Neuronal stem cell (in vitro differentiated cells): ENCODE data around the gene UGT1A3.
"Not testable (repeated sequence)": the region's sequence is repeated elsewhere in the genome, so short reads cannot be mapped to it uniquely, and the experiment has no call there.

Experiments used
- DNase-seq: peaks from one replicate; pipeline ENCODE4 v3.0.0-alpha.2; 2013; ENCODE audit warnings: low spot score
- H2AFZ ChIP-seq: one replicate; pipeline ENCODE4 v1.6.1; 2013; ENCODE audit warnings: mild to moderate bottlenecking, low read length, inconsistent platforms
- H2AK5ac ChIP-seq: 2 replicates; pipeline ENCODE4 v1.6.1; 2013; ENCODE audit warnings: low read depth, mild to moderate bottlenecking, inconsistent platforms, low read length, moderate library complexity, mixed read lengths
- H2BK120ac ChIP-seq: 2 replicates; pipeline ENCODE4 v1.6.1; 2013; ENCODE audit warnings: low read depth, mild to moderate bottlenecking, inconsistent platforms, low read length, moderate library complexity, mixed read lengths
- H2BK12ac ChIP-seq: one replicate; pipeline ENCODE4 v1.6.1; 2013; ENCODE audit warnings: low read length, inconsistent platforms
- H2BK15ac ChIP-seq: 2 replicates; pipeline ENCODE4 v1.6.1; 2013; ENCODE audit warnings: mild to moderate bottlenecking, low read length, inconsistent platforms, mixed read lengths
- H2BK5ac ChIP-seq: one replicate; pipeline ENCODE4 v1.6.1; 2013; ENCODE audit warnings: inconsistent platforms, mild to moderate bottlenecking, low read length, moderate library complexity
- H3K14ac ChIP-seq: one replicate; pipeline ENCODE4 v1.6.1; 2013; ENCODE audit warnings: low read length, inconsistent platforms
- H3K18ac ChIP-seq: 2 replicates; pipeline ENCODE4 v1.6.1; 2013; ENCODE audit warnings: low read length, inconsistent platforms
- H3K23ac ChIP-seq: 2 replicates; pipeline ENCODE4 v1.6.1; 2013; ENCODE audit warnings: low read depth, mild to moderate bottlenecking, mixed read lengths, low read length, inconsistent platforms; ENCODE audit not compliant: poor library complexity
- H3K27ac ChIP-seq: replicated peaks from 3 replicates; pipeline ENCODE4 v1.5.1; 2013; ENCODE audit warnings: low read length, inconsistent platforms
- H3K27me3 ChIP-seq, 3 experiments: 2 replicates each; pipeline ENCODE4 v1.6.1; 2013; ENCODE audit warnings: low read length in 3 of 3, mild to moderate bottlenecking in 2 of 3, inconsistent platforms in 1 of 3, low read depth in 1 of 3, mixed read lengths in 1 of 3, moderate library complexity in 1 of 3; ENCODE audit not compliant: control insufficient read depth in 3 of 3, insufficient read depth in 3 of 3
- H3K36me3 ChIP-seq, 2 donors: replicated peaks in 1 of 2; 2 replicates each; pipeline ENCODE4 v1.6.1; 2013; ENCODE audit warnings: low read length in 2 of 2; ENCODE audit not compliant: control insufficient read depth in 2 of 2, insufficient read depth in 2 of 2
- H3K4ac ChIP-seq: 2 replicates; pipeline ENCODE4 v1.6.1; 2013; ENCODE audit warnings: inconsistent platforms, mild to moderate bottlenecking, low read length, moderate library complexity
- H3K4me1 ChIP-seq, 2 donors: 1 replicate in 1 of 2; 2 replicates in 1 of 2; pipeline ENCODE4 v1.6.1; 2013; ENCODE audit warnings: low read length in 2 of 2, low read depth in 1 of 2; ENCODE audit not compliant: control insufficient read depth in 2 of 2, insufficient read depth in 1 of 2
- H3K4me2 ChIP-seq: one replicate; pipeline ENCODE4 v1.6.1; 2013; ENCODE audit warnings: mild to moderate bottlenecking, low read length, inconsistent platforms; ENCODE audit not compliant: insufficient read depth, poor library complexity, severe bottlenecking
- H3K4me3 ChIP-seq, 2 donors: 2 replicates each; pipeline ENCODE4 v1.5.1; 2013; ENCODE audit warnings: low read length in 2 of 2, mild to moderate bottlenecking in 2 of 2, inconsistent platforms in 1 of 2, moderate library complexity in 1 of 2
- H3K79me1 ChIP-seq: one replicate; pipeline ENCODE4 v1.6.1; 2013; ENCODE audit warnings: low read depth, mild to moderate bottlenecking, inconsistent platforms, low read length, moderate library complexity
- H3K9ac ChIP-seq: one replicate; pipeline ENCODE4 v1.6.1; 2013; ENCODE audit warnings: mild to moderate bottlenecking, low read depth, low read length, inconsistent platforms; ENCODE audit not compliant: poor library complexity
- H3K9me3 ChIP-seq, 2 donors: replicated peaks in 1 of 2; 2 replicates each; pipeline versions ENCODE3 to v1.6.1; 2013; ENCODE audit warnings: low read length in 2 of 2, mild to moderate bottlenecking in 2 of 2, inconsistent platforms in 1 of 2, low read depth in 1 of 2, mixed read lengths in 1 of 2, moderate library complexity in 1 of 2; ENCODE audit not compliant: control insufficient read depth in 2 of 2, insufficient read depth in 1 of 2
- H4K8ac ChIP-seq: one replicate; pipeline ENCODE4 v1.6.1; 2013; ENCODE audit warnings: low read depth, mild to moderate bottlenecking, inconsistent platforms, low read length, moderate library complexity
- H4K91ac ChIP-seq: one replicate; pipeline ENCODE4 v1.6.1; 2013; ENCODE audit warnings: low read length, low read depth, mild to moderate bottlenecking, inconsistent platforms; ENCODE audit not compliant: poor library complexity
- WGBS, 2 donors: extraction: QIAGEN DNeasy Blood & Tissue Kit; methylation state at CpG; one replicate each; pipeline ENCODE4 v1.1.7; 2013; ENCODE audit warnings: missing lambda C conversion rate in 2 of 2, mixed read lengths in 1 of 2; ENCODE audit not compliant: insufficient read length in 2 of 2, insufficient replicate concordance in 1 of 2; ENCODE audit errors: extremely low coverage in 2 of 2; 5-methylcytosine and 5-hydroxymethylcytosine counted together

Gene UGT1A3

DNA sequence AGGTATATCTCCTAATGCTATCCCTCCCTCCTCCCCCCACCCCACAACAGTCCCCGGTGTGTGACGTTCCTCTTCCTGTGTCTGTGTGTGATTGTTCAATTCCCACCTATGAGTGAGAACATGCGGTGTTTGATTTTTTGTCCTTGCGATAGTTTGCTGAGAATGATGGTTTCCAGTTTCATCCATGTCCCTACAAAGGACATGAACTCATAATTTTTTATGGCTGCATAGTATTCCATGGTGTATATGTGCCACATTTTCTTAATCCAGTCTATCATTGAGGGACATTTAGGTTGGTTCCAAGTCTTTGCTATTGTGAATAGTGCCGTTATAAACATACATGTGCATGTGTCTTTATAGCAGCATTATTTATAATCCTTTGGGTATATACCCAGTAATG is 28.0 kb upstream of the UGT1A3 start:
- H3K18ac ChIP-seq, H3K9ac ChIP-seq, H3K4me1 ChIP-seq, H3K4me2 ChIP-seq, DNase-seq, H2AFZ ChIP-seq, H3K36me3 ChIP-seq, H2BK5ac ChIP-seq, H2BK12ac ChIP-seq, H3K9me3 ChIP-seq, H3K27ac ChIP-seq, H3K23ac ChIP-seq, H3K4ac ChIP-seq, H3K14ac ChIP-seq, H4K8ac ChIP-seq, H3K4me3 ChIP-seq, H2AK5ac ChIP-seq, H3K27me3 ChIP-seq, H2BK120ac ChIP-seq, H2BK15ac ChIP-seq, H4K91ac ChIP-seq, H3K79me1 ChIP-seq: not testable (repeated sequence)
- whole genome bisulfite sequencing, 2 donors = no CpG with 5 or more reads among the region's 5 CpGs

DNA sequence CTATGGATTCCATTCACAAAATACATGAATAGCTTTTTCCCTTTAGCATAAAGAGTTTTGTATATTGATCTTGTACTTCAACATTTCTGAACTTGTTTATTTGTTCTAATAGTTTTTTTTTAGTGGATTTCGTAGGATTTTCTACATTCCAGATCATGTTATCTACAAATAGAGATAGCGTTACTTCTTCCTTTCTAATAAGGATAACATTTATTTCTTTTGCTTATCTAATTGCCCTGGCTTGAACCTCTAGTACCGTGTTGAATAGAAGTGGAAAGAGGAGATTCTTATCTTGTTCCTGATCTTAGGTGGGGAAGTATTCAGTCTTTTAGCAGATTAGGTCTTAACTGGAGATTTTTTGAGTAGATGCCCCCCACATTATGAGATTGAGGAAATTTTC is 26.6 kb upstream of the UGT1A3 start:
- Histone ChIP-seq H3K4me1 (peaks cover 9% of the 10 kb centered on the region in 2 donors), H2AFZ (no peak overlapping the region), H2BK15ac (no peak overlapping the region), H3K18ac (no peak overlapping the region), H3K4me2 (no peak overlapping the region), H3K27ac (no peak overlapping the region), H2BK120ac (no peak overlapping the region), H3K9me3 (no peaks in the 10 kb centered on the region), H2BK5ac (no peak overlapping the region), H3K4me3 (no peak overlapping the region), H4K8ac (no peak overlapping the region), H2BK12ac (no peak overlapping the region), H3K23ac (no peak overlapping the region), H2AK5ac (no peak overlapping the region), H3K36me3 (no peaks in the 10 kb centered on the region), H3K9ac (no peak overlapping the region), H3K4ac (no peak overlapping the region), H3K27me3 (no peaks in the 10 kb centered on the region), H4K91ac (no peak overlapping the region), H3K14ac (no peak overlapping the region), H3K79me1 (no peaks in the 10 kb centered on the region)
- no CpG with 5 or more reads among the region's 3 CpGs for WGBS, 2 donors
- no peak for DNase-seq

DNA sequence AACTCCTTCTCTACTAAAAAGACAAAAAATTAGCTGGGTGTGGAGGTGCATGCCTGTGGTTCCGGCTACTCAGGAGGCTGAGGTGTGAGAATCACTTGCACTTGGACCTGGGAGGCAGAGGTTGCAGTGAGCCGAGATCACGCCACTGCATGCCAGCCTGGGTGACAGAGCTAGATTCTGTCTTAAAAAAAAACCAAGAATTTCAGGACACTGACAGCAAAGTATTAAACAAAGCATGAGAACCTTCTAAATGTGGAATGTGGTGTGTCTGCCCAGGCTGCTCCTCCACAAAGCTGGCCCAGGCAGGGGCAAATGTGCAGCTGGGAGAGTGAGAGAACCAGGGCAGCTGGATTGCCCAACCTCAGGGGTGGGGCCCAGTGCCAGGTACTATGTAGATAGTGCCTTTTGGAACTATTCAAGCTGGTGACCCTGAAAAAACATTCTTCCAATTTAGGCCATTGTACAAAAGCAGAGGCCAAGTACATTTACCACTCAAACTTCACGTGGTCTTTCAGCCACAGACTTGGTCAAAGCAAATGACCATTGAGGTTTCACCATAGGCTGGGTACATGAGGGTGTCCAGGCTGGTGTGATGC is 22.8 kb upstream of the UGT1A3 start:
- Histone ChIP-seq H3K9me3 (no peaks in the 10 kb centered on the region), H3K27ac (no peak overlapping the region), H4K8ac (no peak overlapping the region), H3K4me1 (no peaks in the 10 kb centered on the region), H3K18ac (no peak overlapping the region), H3K27me3 (no peaks in the 10 kb centered on the region), H3K4ac (no peak overlapping the region), H3K23ac (no peak overlapping the region), H2AFZ (no peak overlapping the region), H2BK5ac (no peak overlapping the region), H2BK12ac (no peak overlapping the region), H3K9ac (no peak overlapping the region), H3K79me1 (no peaks in the 10 kb centered on the region), H3K4me2 (no peak overlapping the region), H2BK120ac (no peak overlapping the region), H2BK15ac (no peak overlapping the region), H3K36me3 (no peaks in the 10 kb centered on the region), H3K14ac (no peak overlapping the region), H3K4me3 (no peak overlapping the region), H2AK5ac (no peak overlapping the region), H4K91ac (no peak overlapping the region)
- no CpG with 5 or more reads among the region's 4 CpGs for WGBS, 2 donors
- DNase-seq = no peak

DNA sequence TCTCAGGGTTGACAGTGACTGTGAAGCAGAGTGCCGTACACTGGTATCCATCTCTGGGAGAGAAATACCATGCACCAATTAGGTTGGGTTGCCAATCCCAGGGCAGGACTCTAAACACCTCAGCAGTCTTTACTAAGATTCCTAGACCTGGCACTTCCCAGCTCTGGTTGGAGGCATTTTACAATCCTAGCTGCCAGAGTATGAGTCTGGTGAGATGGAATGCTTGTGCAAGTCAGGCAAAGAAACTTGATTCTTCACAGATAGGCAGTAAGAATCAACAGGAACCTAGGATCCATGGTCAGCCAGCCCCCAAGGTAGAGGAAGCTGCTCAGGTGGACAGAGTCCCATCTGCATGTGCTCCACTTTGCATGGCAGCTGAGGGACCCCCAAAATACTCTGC is 22.1 kb upstream of the UGT1A3 start:
- WGBS, 2 donors = no CpG with 5 or more reads among the region's 1 CpG
- Histone ChIP-seq H2BK12ac (no peak overlapping the region), H3K27me3 (no peaks in the 10 kb centered on the region), H2BK5ac (no peak overlapping the region), H3K4ac (no peak overlapping the region), H3K14ac (no peak overlapping the region), H4K8ac (no peak overlapping the region), H3K4me3 (no peak overlapping the region), H3K36me3 (no peaks in the 10 kb centered on the region), H2BK120ac (no peak overlapping the region), H3K4me1 (no peaks in the 10 kb centered on the region), H2AFZ (no peak overlapping the region), H3K9me3 (no peaks in the 10 kb centered on the region), H2AK5ac (no peak overlapping the region), H3K79me1 (no peaks in the 10 kb centered on the region), H4K91ac (no peak overlapping the region), H3K4me2 (no peak overlapping the region), H3K27ac (no peak overlapping the region), H3K9ac (no peak overlapping the region), H3K18ac (no peak overlapping the region), H2BK15ac (no peak overlapping the region), H3K23ac (no peak overlapping the region)
- no peak for DNase-seq
